Choroid plexus epithelial cell (primary cell): Measurements from ENCODE around the gene TRIM39.

Experiments
- DNase-seq: peaks from one replicate; pipeline ENCODE4 v3.0.0-alpha.2; 2010; ENCODE audit warnings: low read depth
- H3K4me3 ChIP-seq: 2 replicates; pipeline ENCODE4 v1.5.1; 2011; ENCODE audit warnings: low read depth, mild to moderate bottlenecking, control low read depth, low read length, moderate library complexity
- CTCF ChIP-seq: conservative IDR thresholded peaks from 2 replicates; pipeline ENCODE4 v1.5.1; 2011; ENCODE audit warnings: low read depth, mild to moderate bottlenecking, control low read depth, inconsistent platforms, low read length, moderate library complexity

The TRIM39 gene

GRCh38 chr6:30311101-30311500 lies 15.6 kb upstream of the TRIM39 start:
- TF ChIP-seq CTCF, result no peak
- no peak for DNase-seq
- H3K4me3 ChIP-seq, result no peak overlapping the region

DNA sequence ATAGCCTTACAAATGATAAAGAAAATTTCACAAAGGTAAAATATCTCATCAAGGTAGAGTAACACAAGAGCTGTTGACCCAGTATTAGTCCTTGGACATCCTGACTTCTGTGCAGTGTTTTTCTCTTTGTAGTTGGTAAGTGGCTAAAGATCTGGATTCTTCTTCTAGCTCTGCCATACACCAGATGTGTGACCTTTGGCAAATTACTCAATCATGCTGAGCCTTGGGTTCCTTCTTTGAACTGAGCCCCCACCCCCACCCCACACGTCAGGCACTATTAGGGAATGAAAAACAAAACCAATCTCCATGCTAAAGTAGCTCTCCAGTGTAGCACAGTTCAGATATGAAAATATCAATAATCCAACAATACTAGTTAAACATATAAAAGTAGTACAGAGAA lies 15.1 kb upstream of the TRIM39 start:
- no peak for TF ChIP-seq CTCF
- DNase-seq, result peak; percentile 60
- H3K4me3 ChIP-seq, result no peak overlapping the region

GRCh38 chr6:30312266-30312665 lies 14.5 kb upstream of the TRIM39 start:
- no peak for TF ChIP-seq CTCF
- no peak overlapping the region for H3K4me3 ChIP-seq
- no peak for DNase-seq

DNA sequence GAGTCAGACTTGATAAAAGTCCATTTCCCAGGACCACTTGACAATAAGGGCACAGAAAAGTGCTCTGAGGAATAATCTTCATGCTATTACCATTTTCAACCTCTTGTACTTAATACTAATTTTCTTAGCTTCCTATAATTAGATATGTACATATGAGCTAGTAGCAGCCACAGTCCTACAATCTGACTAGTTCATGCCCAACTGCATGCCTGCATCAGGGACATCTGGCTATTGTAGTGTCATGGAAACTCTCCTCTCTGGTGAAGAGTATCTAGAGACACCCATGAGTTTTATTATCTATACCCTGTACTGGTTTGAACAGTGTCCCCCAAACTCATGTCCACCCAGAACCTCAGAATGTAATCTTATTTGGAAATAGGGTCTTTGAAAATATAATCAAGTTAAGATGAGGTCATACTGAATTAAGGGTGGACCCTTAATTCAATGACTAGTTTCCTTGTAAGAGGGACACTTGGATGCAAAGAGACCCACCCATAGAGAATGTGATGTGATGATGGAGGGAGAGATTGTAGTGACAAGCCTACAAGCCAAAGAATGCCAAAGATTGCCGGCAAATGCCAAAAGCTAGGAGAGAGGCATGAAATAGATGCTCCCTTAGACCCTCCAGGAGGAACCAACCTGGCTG lies 13.9 kb upstream of the TRIM39 start:
- no peak overlapping the region for H3K4me3 ChIP-seq
- DNase-seq, result no peak
- TF ChIP-seq CTCF, result no peak

GRCh38 chr6:30315156-30315555 lies 11.6 kb upstream of the TRIM39 start:
- no peak for DNase-seq
- H3K4me3 ChIP-seq, result no peak overlapping the region
- no peak for TF ChIP-seq CTCF

GRCh38 chr6:30317913-30318589 lies 8.7 kb upstream of the TRIM39 start:
- DNase-seq, result no peak
- TF ChIP-seq CTCF, result no peak
- no peak overlapping the region for H3K4me3 ChIP-seq

DNA sequence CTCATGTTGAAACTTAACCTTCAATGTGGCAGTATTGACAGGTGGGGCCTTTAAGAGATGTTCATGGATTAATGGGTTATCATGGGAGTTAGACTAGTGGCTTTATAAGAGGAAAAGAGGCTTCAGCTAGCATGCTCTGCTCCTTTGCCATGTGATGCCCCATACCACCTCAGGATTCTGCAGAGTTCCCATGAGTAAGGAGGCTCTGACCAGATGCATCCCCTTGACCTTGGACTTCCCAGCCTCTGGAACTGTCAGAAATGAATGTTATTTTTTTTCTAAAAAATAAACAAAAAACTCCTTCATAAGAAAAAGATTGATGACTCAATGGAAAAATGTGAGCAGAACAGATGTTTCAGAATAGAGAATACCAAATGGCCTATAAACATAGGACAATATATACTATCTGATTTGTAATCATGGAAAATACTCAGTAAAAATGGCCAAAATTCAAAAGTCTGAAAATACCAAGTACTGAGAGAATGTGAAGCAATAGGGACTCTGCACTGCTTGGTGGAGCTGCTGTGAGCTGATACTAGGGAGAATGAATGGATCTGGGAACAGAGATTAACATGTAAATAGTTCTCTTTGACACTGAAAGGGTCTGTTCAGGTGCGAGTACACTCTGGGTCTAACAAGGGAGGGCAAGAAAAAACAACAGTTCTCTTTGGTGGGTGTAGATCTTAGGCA lies 7.4 kb upstream of the TRIM39 start:
- no peak for DNase-seq
- no peak for TF ChIP-seq CTCF
- H3K4me3 ChIP-seq, result no peak overlapping the region
